ENCODE data around the gene CEND1. TPM values are rescaled to one million over a fixed set of nuclear protein-coding genes. Genes with fewer than 3 reads are reported as not detected.

Gene CEND1
- total RNA-seq, 4 donors from 2014 or later: 0.17 to 2.9 (median 0.58) TPM

DNA sequence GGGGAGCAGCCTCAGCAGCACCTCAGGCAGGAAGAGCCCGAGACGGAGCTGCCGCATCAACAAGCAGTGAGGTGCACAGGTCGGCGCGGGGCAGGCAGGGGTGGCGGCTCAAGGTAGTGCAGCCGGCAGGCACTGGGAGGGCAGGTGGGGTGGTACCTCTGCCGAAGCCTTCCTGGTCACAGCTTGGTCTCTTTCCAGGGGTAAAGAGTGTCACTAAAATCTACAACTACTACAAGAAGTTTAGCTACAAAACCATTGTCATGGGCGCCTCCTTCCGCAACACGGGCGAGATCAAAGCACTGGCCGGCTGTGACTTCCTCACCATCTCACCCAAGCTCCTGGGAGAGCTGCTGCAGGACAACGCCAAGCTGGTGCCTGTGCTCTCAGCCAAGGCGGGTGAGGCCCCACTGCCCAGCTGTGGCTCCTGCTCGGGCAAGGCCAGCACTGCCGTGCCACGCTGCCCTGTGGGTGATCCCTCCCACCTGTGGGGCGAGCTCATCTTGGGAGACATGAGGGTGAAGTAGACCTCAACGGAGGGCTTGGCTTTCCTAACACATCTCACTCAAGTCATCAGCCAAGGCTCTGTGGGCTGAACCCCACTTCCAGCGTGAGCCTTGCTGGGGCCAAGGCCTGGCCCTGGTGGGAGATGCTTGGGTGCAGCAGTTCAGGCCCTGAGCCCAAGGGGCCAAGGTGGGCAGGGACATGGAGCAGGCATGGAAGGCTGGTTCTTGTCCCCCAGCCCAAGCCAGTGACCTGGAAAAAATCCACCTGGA lies 26.2 kb downstream of the CEND1 start:
- WGBS, 2 donors (ENCODE audit: low coverage in 1 of 2): 76 to 100% methylated on average over 1 to 2 of the region's 22 CpGs
- H3K9me3 ChIP-seq: no peaks in the 10 kb centered on the region
- no peak for ATAC-seq
- H3K27ac ChIP-seq: no peak overlapping the region
- peaks cover 0 to 99% of the 10 kb centered on the region in 2 donors for H3K36me3 ChIP-seq
- TF ChIP-seq POLR2AphosphoS5 (IDR thresholded peaks at IDR 0.05) (no peak), POLR2A (IDR thresholded peaks at IDR 0.05) (no peak), CTCF (IDR thresholded peaks at IDR 0.05) (no peak), EP300 (IDR thresholded peaks at IDR 0.05) (no peak)
- no peak overlapping the region for H3K4me3 ChIP-seq
- H3K27me3 ChIP-seq: no peaks in the 10 kb centered on the region
- H3K4me1 ChIP-seq: no peaks in the 10 kb centered on the region

DNA sequence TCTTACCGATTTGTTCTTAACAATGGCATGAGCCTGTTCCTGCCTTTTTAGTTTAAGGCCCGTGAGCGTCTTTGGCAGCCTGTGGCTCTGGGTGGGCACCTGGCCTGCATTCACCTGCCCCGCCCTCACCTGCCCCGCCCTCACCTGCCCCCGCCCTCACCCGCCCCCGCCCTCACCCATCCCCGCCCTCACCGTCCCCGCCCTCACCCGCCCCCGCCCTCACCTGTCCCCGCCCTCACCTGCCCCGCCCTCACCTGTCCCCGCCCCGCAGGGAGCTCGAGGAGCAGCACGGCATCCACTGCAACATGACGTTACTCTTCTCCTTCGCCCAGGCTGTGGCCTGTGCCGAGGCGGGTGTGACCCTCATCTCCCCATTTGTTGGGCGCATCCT lies 26.8 kb downstream of the CEND1 start:
- peaks cover 0 to 99% of the 10 kb centered on the region in 2 donors for H3K36me3 ChIP-seq
- no CpG with 5 or more reads among the region's 24 CpGs for WGBS, 2 donors (ENCODE audit: low coverage in 1 of 2)
- H3K4me3 ChIP-seq: no peak overlapping the region
- no peak for ATAC-seq
- no peaks in the 10 kb centered on the region for H3K4me1 ChIP-seq
- no peaks in the 10 kb centered on the region for H3K9me3 ChIP-seq
- peak overlapping the region in 2 of 4 donors; percentile 24 to 25 for H3K27ac ChIP-seq
- TF ChIP-seq EP300 (IDR thresholded peaks at IDR 0.05): no peak
- no peak for TF ChIP-seq POLR2AphosphoS5 (IDR thresholded peaks at IDR 0.05)
- H3K27me3 ChIP-seq: no peaks in the 10 kb centered on the region

- Histone ChIP-seq H3K9me3 (no peaks in the 10 kb centered on the region), H3K4me3 (no peak overlapping the region), H3K36me3 (peaks cover 0 to 100% of the 10 kb centered on the region in 2 donors), H3K4me1 (no peaks in the 10 kb centered on the region), H3K27ac (peak overlapping the region in 2 of 4 donors; percentile 24 to 25), H3K27me3 (no peaks in the 10 kb centered on the region)
- no CpG with 5 or more reads among the region's 10 CpGs for WGBS, 2 donors (ENCODE audit: low coverage in 1 of 2)
- ATAC-seq: peak; percentile 41
- no peak for TF ChIP-seq POLR2A (IDR thresholded peaks at IDR 0.05)
- TF ChIP-seq CTCF (IDR thresholded peaks at IDR 0.05): no peak
- TF ChIP-seq EP300 (IDR thresholded peaks at IDR 0.05): no peak
- TF ChIP-seq POLR2AphosphoS5 (IDR thresholded peaks at IDR 0.05): no peak
Measured at GRCh38 chr11:762421-763072, 27.3 kb downstream of the CEND1 start.

- TF ChIP-seq CTCF (IDR thresholded peaks at IDR 0.05): no peak
- TF ChIP-seq POLR2A (IDR thresholded peaks at IDR 0.05): no peak
- no peak for TF ChIP-seq EP300 (IDR thresholded peaks at IDR 0.05)
- TF ChIP-seq POLR2AphosphoS5 (IDR thresholded peaks at IDR 0.05): no peak
- peaks cover 0 to 100% of the 10 kb centered on the region in 2 donors for H3K36me3 ChIP-seq
- 88 to 89% methylated on average over 5 to 8 of the region's 8 CpGs for WGBS, 2 donors (ENCODE audit: low coverage in 1 of 2)
- no peak overlapping the region for H3K27ac ChIP-seq
- ATAC-seq: no peak
- no peak overlapping the region for H3K4me3 ChIP-seq
- no peaks in the 10 kb centered on the region for H3K9me3 ChIP-seq
- H3K27me3 ChIP-seq: no peaks in the 10 kb centered on the region
- H3K4me1 ChIP-seq: no peaks in the 10 kb centered on the region
Measured at GRCh38 chr11:761526-762108, 28.3 kb downstream of the CEND1 start.

GRCh38 chr11:760236-760635 lies 29.7 kb downstream of the CEND1 start:
- TF ChIP-seq EP300 (IDR thresholded peaks at IDR 0.05): no peak
- no peak for TF ChIP-seq CTCF (IDR thresholded peaks at IDR 0.05)
- no peak for TF ChIP-seq POLR2A (IDR thresholded peaks at IDR 0.05)
- TF ChIP-seq POLR2AphosphoS5 (IDR thresholded peaks at IDR 0.05): no peak
- Histone ChIP-seq H3K36me3 (peaks cover 0 to 100% of the 10 kb centered on the region in 2 donors), H3K4me1 (no peaks in the 10 kb centered on the region), H3K27me3 (no peaks in the 10 kb centered on the region), H3K4me3 (no peak overlapping the region), H3K9me3 (no peaks in the 10 kb centered on the region), H3K27ac (no peak overlapping the region)
- no peak for ATAC-seq

Measured in gastroesophageal sphincter (tissue), 4 donors.